ENCODE results near the gene JPH2. TPM values are rescaled to one million over a fixed set of nuclear protein-coding genes. Genes with fewer than 3 reads are reported as not detected.

The JPH2 gene
- total RNA-seq, 1 experiment from 2014 or later = 0.17 TPM

- TF ChIP-seq TCF7L2 (IDR thresholded peaks at IDR 0.05; ENCODE audit: borderline replicate concordance, extremely low read depth, insufficient read depth, insufficient read length) = no peak
- no peak for TF ChIP-seq EZH2 (IDR thresholded peaks at IDR 0.05)
- no peak for TF ChIP-seq SRF (IDR thresholded peaks at IDR 0.05; ENCODE audit: low read depth)
- no peak for TF ChIP-seq ZFX (IDR thresholded peaks at IDR 0.05)
- TF ChIP-seq JUND (IDR thresholded peaks at IDR 0.05) = no peak
- TF ChIP-seq ELF1 (IDR thresholded peaks at IDR 0.05; ENCODE audit: borderline replicate concordance, low read depth) = no peak
- no peak for TF ChIP-seq ATF3 (IDR thresholded peaks at IDR 0.05)
- TF ChIP-seq RAD21 (IDR thresholded peaks at IDR 0.05; ENCODE audit: low read depth) = no peak
- no peak for TF ChIP-seq CBX3 (IDR thresholded peaks at IDR 0.05; ENCODE audit: low read depth)
- TF ChIP-seq POLR2A (IDR thresholded peaks at IDR 0.05; ENCODE audit: borderline replicate concordance, extremely low read depth, insufficient read depth, insufficient read length) = no peak
- no peak for TF ChIP-seq CTCF (IDR thresholded peaks at IDR 0.05 in 2 of 3, conservative IDR thresholded peaks at IDR 0.05 in 1 of 3; ENCODE audit: borderline replicate concordance in 1 of 3, insufficient read depth in 1 of 3, low read depth in 2 of 3, low read length in 2 of 3)
- TF ChIP-seq EGR1 (IDR thresholded peaks at IDR 0.05; ENCODE audit: low read depth) = no peak
- TF ChIP-seq SIN3A (IDR thresholded peaks at IDR 0.05; ENCODE audit: low read depth) = no peak
- no peak for TF ChIP-seq REST (IDR thresholded peaks at IDR 0.05; ENCODE audit: low read depth)
- TF ChIP-seq ZNF274 (IDR thresholded peaks at IDR 0.05; ENCODE audit: low read depth, low read length) = no peak
- TF ChIP-seq EZH2phosphoT487 (IDR thresholded peaks at IDR 0.05; ENCODE audit: borderline replicate concordance) = no peak
- TF ChIP-seq, protein P1, sequence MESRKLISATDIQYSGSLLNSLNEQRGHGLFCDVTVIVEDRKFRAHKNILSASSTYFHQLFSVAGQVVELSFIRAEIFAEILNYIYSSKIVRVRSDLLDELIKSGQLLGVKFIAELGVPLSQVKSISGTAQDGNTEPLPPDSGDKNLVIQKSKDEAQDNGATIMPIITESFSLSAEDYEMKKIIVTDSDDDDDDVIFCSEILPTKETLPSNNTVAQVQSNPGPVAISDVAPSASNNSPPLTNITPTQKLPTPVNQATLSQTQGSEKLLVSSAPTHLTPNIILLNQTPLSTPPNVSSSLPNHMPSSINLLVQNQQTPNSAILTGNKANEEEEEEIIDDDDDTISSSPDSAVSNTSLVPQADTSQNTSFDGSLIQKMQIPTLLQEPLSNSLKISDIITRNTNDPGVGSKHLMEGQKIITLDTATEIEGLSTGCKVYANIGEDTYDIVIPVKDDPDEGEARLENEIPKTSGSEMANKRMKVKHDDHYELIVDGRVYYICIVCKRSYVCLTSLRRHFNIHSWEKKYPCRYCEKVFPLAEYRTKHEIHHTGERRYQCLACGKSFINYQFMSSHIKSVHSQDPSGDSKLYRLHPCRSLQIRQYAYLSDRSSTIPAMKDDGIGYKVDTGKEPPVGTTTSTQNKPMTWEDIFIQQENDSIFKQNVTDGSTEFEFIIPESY (IDR thresholded peaks at IDR 0.05; ENCODE audit: extremely low read depth, insufficient replicate concordance, low read length) = no peak
- TF ChIP-seq, protein P2, sequence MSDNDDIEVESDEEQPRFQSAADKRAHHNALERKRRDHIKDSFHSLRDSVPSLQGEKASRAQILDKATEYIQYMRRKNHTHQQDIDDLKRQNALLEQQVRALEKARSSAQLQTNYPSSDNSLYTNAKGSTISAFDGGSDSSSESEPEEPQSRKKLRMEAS (IDR thresholded peaks at IDR 0.05) = no peak
- TF ChIP-seq FOSL1 (IDR thresholded peaks at IDR 0.05; ENCODE audit: low read depth) = no peak
- no peak for TF ChIP-seq YY1 (IDR thresholded peaks at IDR 0.05; ENCODE audit: extremely low read depth, insufficient replicate concordance, low read depth, low read length)
- no peak overlapping the region for H2AFZ ChIP-seq (ENCODE audit: low read depth, low read length, poor library complexity, severe bottlenecking)
- BruUV-seq (replicated peaks) = no TSS peak
- ChIA-PET RAD21 (ENCODE audit: low non-redundant PET in 1 of 2, low total read pairs in 2 of 2, uncharacterized antibody in 2 of 2, unreplicated experiment in 2 of 2) (no interaction called here), CTCF (no interaction called here), POLR2A (no interaction called here)
- no peaks in the 10 kb centered on the region for H3K36me3 ChIP-seq (ENCODE audit: control insufficient read depth in 1 of 2, insufficient read depth in 2 of 2, low read length in 2 of 2)
- H3K9me2 ChIP-seq (ENCODE audit: insufficient read depth) = no peaks in the 10 kb centered on the region
- DNase-seq (ENCODE audit: low read depth, low spot score) (no peak), ATAC-seq (no peak)
- H3K9me3 ChIP-seq (ENCODE audit: control insufficient read depth in 1 of 2, insufficient read depth in 1 of 2, low read depth in 1 of 2, low read length in 2 of 2) = no peaks in the 10 kb centered on the region
- peaks cover 15 to 27% of the 10 kb centered on the region in 2 experiments for H3K4me1 ChIP-seq (ENCODE audit: control insufficient read depth in 1 of 2, insufficient read depth in 2 of 2, low read length in 2 of 2)
- H4K20me1 ChIP-seq (ENCODE audit: insufficient read depth) = no peaks in the 10 kb centered on the region
- no peak overlapping the region for H3K27ac ChIP-seq (ENCODE audit: low read depth, low read length)
- H3K4me2 ChIP-seq (ENCODE audit: low read length) = no peak overlapping the region
- no peak overlapping the region for H3K9ac ChIP-seq (ENCODE audit: low read length)
- no peak overlapping the region for H3K4me3 ChIP-seq (replicated peaks in 1 of 2; ENCODE audit: low read depth in 1 of 2, low read length in 2 of 2)
- intact Hi-C loops (cut with micrococcal nuclease) = loop anchor here (10.0 kb wide), 1 partner anchor 171 kb away; the partner anchor contains the start of gene TOX2
- no peaks in the 10 kb centered on the region for H3K79me2 ChIP-seq (ENCODE audit: insufficient read depth, low read length)
- no peaks in the 10 kb centered on the region for H3K27me3 ChIP-seq (ENCODE audit: insufficient read depth, low read length)
Observed at GRCh38 chr20:44085616-44086434, 101.2 kb downstream of the JPH2 start.
